HepG2 (cell line): Measurements from ENCODE around the gene CBFA2T2. TPM values are rescaled to one million over a fixed set of nuclear protein-coding genes. Genes with fewer than 3 reads are reported as not detected.

Experiments used
- ARID2 ChIP-seq: sonication (generic); formaldehyde crosslinking; IDR thresholded peaks from 2 replicates; pipeline ENCODE4 v1.8.1; 2022; ENCODE audit warnings: mild to moderate bottlenecking, missing genetic modification reagents, borderline replicate concordance
- ARNTL ChIP-seq: sonication (generic); formaldehyde crosslinking; IDR thresholded peaks from 2 replicates; pipeline ENCODE4 v1.4.0; 2020; ENCODE audit warnings: mild to moderate bottlenecking, missing genetic modification reagents
- CBX2 ChIP-seq, 2 experiments: fragments of 200-600 bp in 1 of 2; sonication (generic); formaldehyde crosslinking in 1 of 2; IDR thresholded peaks; 2 replicates each; pipeline versions ENCODE4 v1.7.0 to v1.8.1; 2018 to 2022; ENCODE audit warnings: low read depth in 2 of 2, low read length in 1 of 2, mild to moderate bottlenecking in 1 of 2, missing genetic modification reagents in 1 of 2
- CENPBD1 ChIP-seq: sonication (generic); formaldehyde crosslinking; IDR thresholded peaks from 2 replicates; pipeline ENCODE4 v1.8.0; 2022; ENCODE audit warnings: missing genetic modification reagents, low read depth, mild to moderate bottlenecking, borderline replicate concordance
- DNMT1 ChIP-seq: sonication (generic); formaldehyde crosslinking; IDR thresholded peaks from 2 replicates; pipeline ENCODE4 v1.5.1; 2020; ENCODE audit warnings: mild to moderate bottlenecking, missing genetic modification reagents
- EP300 ChIP-seq, 3 experiments: sonication (generic) in 1 of 3; formaldehyde crosslinking in 1 of 3; IDR thresholded peaks; 2 replicates each; pipeline versions ENCODE4 v1.5.1 to v1.6.1; 2011 to 2020; ENCODE audit warnings: low read depth in 2 of 3, low read length in 2 of 3, borderline replicate concordance in 1 of 3, improper control_type of control experiment in 1 of 3, mild to moderate bottlenecking in 1 of 3, missing genetic modification reagents in 1 of 3, moderate library complexity in 1 of 3
- GMEB1 ChIP-seq: sonication (generic); formaldehyde crosslinking; IDR thresholded peaks from 2 replicates; pipeline ENCODE4 v1.5.1; 2020; ENCODE audit warnings: missing genetic modification reagents, mild to moderate bottlenecking, borderline replicate concordance
- HIC2 ChIP-seq: sonication (generic); formaldehyde crosslinking; IDR thresholded peaks from 2 replicates; pipeline ENCODE4 v1.9.0; 2022; ENCODE audit warnings: low read depth, missing genetic modification reagents
- HOXA9 ChIP-seq: sonication (generic); formaldehyde crosslinking; IDR thresholded peaks from 2 replicates; pipeline ENCODE4 v1.8.1; 2022; ENCODE audit warnings: missing genetic modification reagents, mild to moderate bottlenecking, moderate library complexity, borderline replicate concordance
- KMT2A ChIP-seq: sonication (generic); formaldehyde crosslinking; IDR thresholded peaks from 2 replicates; pipeline ENCODE4 v1.4.0; 2020; ENCODE audit warnings: missing genetic modification reagents
- MED13 ChIP-seq: sonication (generic); formaldehyde crosslinking; IDR thresholded peaks from 2 replicates; pipeline ENCODE4 v1.5.0; 2020; ENCODE audit warnings: missing genetic modification reagents
- NRL ChIP-seq: sonication (generic); formaldehyde crosslinking; IDR thresholded peaks from 2 replicates; pipeline ENCODE4 v1.5.0; 2020; ENCODE audit warnings: missing genetic modification reagents, mild to moderate bottlenecking, moderate library complexity, borderline replicate concordance
- RAD51 ChIP-seq: fragments of 450-650 bp; IDR thresholded peaks from 2 replicates; pipeline ENCODE4 v1.6.1; 2016; ENCODE audit warnings: borderline replicate concordance
- SALL1 ChIP-seq: sonication (generic); formaldehyde crosslinking; IDR thresholded peaks from 2 replicates; pipeline ENCODE4 v1.8.0; 2022; ENCODE audit warnings: mild to moderate bottlenecking, missing genetic modification reagents
- SOX13 ChIP-seq, 3 experiments: fragments of 450-650 bp in 1 of 3; sonication (generic) in 1 of 3; formaldehyde crosslinking in 1 of 3; IDR thresholded peaks in 2 of 3; conservative IDR thresholded peaks in 1 of 3; 2 replicates each; pipeline versions ENCODE4 v1.5.0 to v1.6.1; 2016 to 2020; ENCODE audit warnings: antibody characterized with exemption in 1 of 3, mild to moderate bottlenecking in 1 of 3, missing compliant biosample characterization in 1 of 3, missing genetic modification reagents in 1 of 3, moderate library complexity in 1 of 3
- ZNF543 ChIP-seq: sonication (generic); formaldehyde crosslinking; IDR thresholded peaks from 2 replicates; pipeline ENCODE4 v1.4.0; 2020; ENCODE audit warnings: mild to moderate bottlenecking, missing genetic modification reagents
- ZNF556 ChIP-seq: sonication (generic); formaldehyde crosslinking; IDR thresholded peaks from 2 replicates; pipeline ENCODE4 v1.4.0; 2020; ENCODE audit warnings: mild to moderate bottlenecking, missing genetic modification reagents, borderline replicate concordance
- ZNF704 ChIP-seq: sonication (generic); formaldehyde crosslinking; IDR thresholded peaks from 2 replicates; pipeline ENCODE4 v1.8.1; 2023; ENCODE audit warnings: mild to moderate bottlenecking, inconsistent platforms, moderate library complexity, missing genetic modification reagents, borderline replicate concordance
- ZSCAN12 ChIP-seq: sonication (generic); formaldehyde crosslinking; IDR thresholded peaks from 2 replicates; pipeline ENCODE4 v1.9.0; 2021; ENCODE audit warnings: mild to moderate bottlenecking, missing genetic modification reagents
- polyA plus RNA-seq, 8 experiments: library from polyadenylated mRNA; depleted of rRNA in 3 of 8; stranded (reverse) in 7 of 8; unstranded in 1 of 8; fragments of >200 nt; fragmentation: Illumina TruSeq in 4 of 8; extraction: Trizol in 4 of 8; gene quantifications; 2 replicates each; pipeline versions ENCODE4 v1.2.1 to v1.2.3, GENCODE V29; 2011 to 2016; ENCODE audit warnings: low read depth in 4 of 8, missing spikeins in 1 of 8, mixed read lengths in 1 of 8; ENCODE audit not compliant: insufficient read depth in 1 of 8
- total RNA-seq, 5 experiments: library from RNA; depleted of rRNA; stranded (reverse); fragments of >200 nt; fragmentation: Illumina TruSeq; extraction: Trizol; gene quantifications; 2 replicates each; pipeline ENCODE4 v1.2.3, GENCODE V29; 2016; ENCODE audit warnings: low read depth in 1 of 5

The CBFA2T2 gene
- total and polyA plus RNA-seq, 2 of the 13 experiments (the other 11 are each of a cell fraction or from before 2014, with no cell fraction given), result 6.3 to 21.2 TPM

GRCh38 chr20:33561692-33562601 lies 72.1 kb downstream of the CBFA2T2 start (continued):
- no peak for TF ChIP-seq HIC2 (CRISPR knock-in tag)
- no peak for TF ChIP-seq NRL (CRISPR knock-in tag)
- peak; percentile 79 for TF ChIP-seq SALL1 (CRISPR knock-in tag)
- TF ChIP-seq ARNTL (CRISPR knock-in tag), result peak; percentile 17; the same call in 1 of the 2 replicates
- no peak for TF ChIP-seq ZSCAN12 (CRISPR knock-in tag)
- peak in 1 of 2 experiments; percentile 63; a peak in 2 of 4 replicates for TF ChIP-seq EP300 (IDR thresholded peaks at IDR 0.05; ENCODE audit: low read depth in 2 of 2, low read length in 2 of 2)
- TF ChIP-seq EP300 (CRISPR knock-in tag; IDR thresholded peaks at IDR 0.05; ENCODE audit: borderline replicate concordance), result peak; percentile 31; the same call in 1 of the 2 replicates
- TF ChIP-seq RAD51, result no peak
- no peak for TF ChIP-seq MED13
- peak; percentile 78; the same call in 1 of the 2 replicates for TF ChIP-seq KMT2A (CRISPR knock-in tag)
- TF ChIP-seq ARID2, result no peak
- no peak for TF ChIP-seq DNMT1 (CRISPR knock-in tag)
- no peak for TF ChIP-seq ZNF543
- TF ChIP-seq SOX13 (IDR thresholded peaks at IDR 0.05), result no peak
- peak in 1 of 2 experiments; percentile 69; a peak in 1 of 4 replicates for TF ChIP-seq SOX13 (CRISPR knock-in tag; conservative IDR thresholded peaks at IDR 0.05 in 1 of 2, IDR thresholded peaks at IDR 0.05 in 1 of 2)
- TF ChIP-seq ZNF704 (CRISPR knock-in tag), result no peak
- no peak for TF ChIP-seq CENPBD1 (CRISPR knock-in tag)
- TF ChIP-seq CBX2 (IDR thresholded peaks at IDR 0.05; ENCODE audit: low read depth, low read length), result no peak
- no peak for TF ChIP-seq CBX2 (CRISPR knock-in tag; IDR thresholded peaks at IDR 0.05; ENCODE audit: low read depth)
- TF ChIP-seq GMEB1, result 0 out of 2 replicates have a peak, but pooled peaks have one; percentile 27
- no peak for TF ChIP-seq HOXA9 (CRISPR knock-in tag)
- TF ChIP-seq ZNF556 (CRISPR knock-in tag), result no peak
